Peyer's patch (tissue), 4 donors: ENCODE data around the gene KRTAP10-8.

ENCODE experiments used
- POLR2A ChIP-seq, 2 donors: fragments of 450-650 bp; IDR thresholded peaks; one replicate each; pipeline ENCODE4 v1.5.1; 2017; ENCODE audit warnings: antibody characterized with exemption in 2 of 2, mild to moderate bottlenecking in 2 of 2, moderate library complexity in 2 of 2
- TF ChIP-seq, protein P1 (sequence below), 6 experiments: fragments of 450-650 bp in 4 of 6; fragments of 200-600 bp in 2 of 6; sonication (generic) in 1 of 6; IDR thresholded peaks; one replicate each; pipeline ENCODE4 v1.5.1; 2017 to 2019; ENCODE audit warnings: antibody characterized with exemption in 6 of 6, mild to moderate bottlenecking in 3 of 6, moderate library complexity in 1 of 6

DNA sequence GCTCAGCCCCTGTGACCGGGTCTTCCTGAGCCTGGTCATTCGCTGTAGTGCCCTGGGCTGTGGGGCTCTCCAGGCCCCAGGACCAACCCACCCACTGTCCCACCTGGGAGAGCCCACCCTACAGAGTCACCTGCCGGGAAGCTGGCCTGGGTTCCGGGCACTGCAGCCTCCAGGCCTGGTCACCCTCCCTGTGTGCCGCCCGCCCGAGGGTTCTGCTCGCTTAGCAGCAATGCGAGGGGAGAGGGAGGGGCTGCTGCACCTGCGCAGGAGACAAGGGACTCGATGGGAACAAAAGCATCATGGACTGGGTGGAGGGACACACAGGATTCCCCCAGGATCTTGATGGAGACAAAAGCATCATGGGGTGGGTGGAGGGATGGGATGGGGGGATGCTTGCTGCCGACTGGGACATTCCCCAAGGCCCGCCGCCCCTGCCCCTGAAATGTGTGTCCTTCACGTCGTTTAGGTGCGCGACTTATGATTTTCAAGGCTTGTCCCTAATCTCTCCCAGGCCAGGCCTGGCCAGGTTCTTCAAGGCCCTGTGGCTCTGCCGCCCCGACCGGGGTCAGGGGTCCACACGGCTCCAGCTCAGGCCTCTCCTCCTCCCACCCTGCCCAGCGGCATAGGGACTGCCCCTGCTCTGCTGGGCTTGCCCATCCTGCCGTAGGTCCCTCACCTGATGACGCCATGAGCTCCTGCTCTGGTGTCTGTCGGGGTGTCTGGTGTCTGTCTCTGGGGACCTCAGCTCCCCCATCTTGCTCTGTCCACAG lies 1.7 kb downstream of the KRTAP10-8 start:
- TF ChIP-seq, protein P1, sequence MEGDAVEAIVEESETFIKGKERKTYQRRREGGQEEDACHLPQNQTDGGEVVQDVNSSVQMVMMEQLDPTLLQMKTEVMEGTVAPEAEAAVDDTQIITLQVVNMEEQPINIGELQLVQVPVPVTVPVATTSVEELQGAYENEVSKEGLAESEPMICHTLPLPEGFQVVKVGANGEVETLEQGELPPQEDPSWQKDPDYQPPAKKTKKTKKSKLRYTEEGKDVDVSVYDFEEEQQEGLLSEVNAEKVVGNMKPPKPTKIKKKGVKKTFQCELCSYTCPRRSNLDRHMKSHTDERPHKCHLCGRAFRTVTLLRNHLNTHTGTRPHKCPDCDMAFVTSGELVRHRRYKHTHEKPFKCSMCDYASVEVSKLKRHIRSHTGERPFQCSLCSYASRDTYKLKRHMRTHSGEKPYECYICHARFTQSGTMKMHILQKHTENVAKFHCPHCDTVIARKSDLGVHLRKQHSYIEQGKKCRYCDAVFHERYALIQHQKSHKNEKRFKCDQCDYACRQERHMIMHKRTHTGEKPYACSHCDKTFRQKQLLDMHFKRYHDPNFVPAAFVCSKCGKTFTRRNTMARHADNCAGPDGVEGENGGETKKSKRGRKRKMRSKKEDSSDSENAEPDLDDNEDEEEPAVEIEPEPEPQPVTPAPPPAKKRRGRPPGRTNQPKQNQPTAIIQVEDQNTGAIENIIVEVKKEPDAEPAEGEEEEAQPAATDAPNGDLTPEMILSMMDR (IDR thresholded peaks at IDR 0.05) = no peak
- no peak for TF ChIP-seq POLR2A (IDR thresholded peaks at IDR 0.05)
